ENCODE measurements around the gene FOXK1.

GRCh38 chr7:4794591-4795350 is 112.7 kb downstream of the FOXK1 start:
- no peak for TF ChIP-seq POLR2A (conservative IDR thresholded peaks at IDR 0.05)
- no peak for TF ChIP-seq CTCF (IDR thresholded peaks at IDR 0.05 in 2 of 3, conservative IDR thresholded peaks at IDR 0.05 in 1 of 3; ENCODE audit: insufficient read depth in 2 of 3, low read depth in 1 of 3, low read length in 3 of 3)
- no peak for TF ChIP-seq ZNF280B (CRISPR knock-in tag; IDR thresholded peaks at IDR 0.05)
- TF ChIP-seq POLR2G (IDR thresholded peaks at IDR 0.05; ENCODE audit: low read depth, low read length), result no peak
- no peak for TF ChIP-seq BRF1 (IDR thresholded peaks at IDR 0.05; ENCODE audit: borderline replicate concordance, extremely low read depth, insufficient read length)
- no peak for TF ChIP-seq PHF8 (IDR thresholded peaks at IDR 0.05; ENCODE audit: borderline replicate concordance, low read length)
- no peak for TF ChIP-seq UBTF (IDR thresholded peaks at IDR 0.05; ENCODE audit: borderline replicate concordance in 1 of 2, low read depth in 2 of 2, low read length in 2 of 2)
- TF ChIP-seq ELK1 (CRISPR knock-in tag; IDR thresholded peaks at IDR 0.05), result no peak

All from K562 (cell line).